SK-N-SH (cell line): ENCODE results near the gene PLA2G2C. TPM values are rescaled to one million over a fixed set of nuclear protein-coding genes. Genes with fewer than 3 reads are reported as not detected.

Experiments used
- CTCF ChIA-PET: fragments of 300-600, 350-600 bp; formaldehyde crosslinking; extraction: SDS; loops from one replicate; lab custom pipeline; 2021; lab: Yijun Ruan, JAX
- POLR2A ChIA-PET: fragments of 350-600 bp; sonication (Branson Sonifier 250); formaldehyde crosslinking; extraction: SDS; loops from one replicate; lab custom pipeline; 2020; ENCODE audit warnings: antibody characterized with exemption, inconsistent platforms; lab: Yijun Ruan, JAX
- DNase-seq: peaks from one replicate; pipeline ENCODE4 v3.0.0; 2012
- H2AFZ ChIP-seq: fragments of 200-600 bp; sonication (generic); 2 replicates; pipeline ENCODE4 v1.8.1; 2016; ENCODE audit warnings: antibody characterized with exemption, mild to moderate bottlenecking, low read depth
- H3F3A ChIP-seq: fragments of 200-600 bp; sonication (generic); replicated peaks from 2 replicates; pipeline ENCODE3; 2016; ENCODE audit warnings: antibody characterized with exemption, mild to moderate bottlenecking; ENCODE audit not compliant: insufficient read depth
- H3K27ac ChIP-seq, 2 experiments: fragments of 200-500 bp in 1 of 2; fragments of 200-600 bp in 1 of 2; sonication (Bioruptor generic) in 1 of 2; sonication (generic), shearing (Covaris generic) in 1 of 2; 2 replicates each; pipeline versions ENCODE4 v1.5.1 to v1.6.1; 2014 to 2016; ENCODE audit warnings: low read depth in 2 of 2, inconsistent platforms in 1 of 2, low read length in 1 of 2, mild to moderate bottlenecking in 1 of 2, mixed read lengths in 1 of 2
- H3K27me3 ChIP-seq: fragments of 200-600 bp; sonication (generic), shearing (Covaris generic); 2 replicates; pipeline ENCODE4 v1.6.1; 2016; ENCODE audit warnings: mixed run types; ENCODE audit not compliant: insufficient read depth
- H3K36me3 ChIP-seq, 2 experiments: fragments of 200-500 bp in 1 of 2; fragments of 200-600 bp in 1 of 2; sonication (Bioruptor generic) in 1 of 2; sonication (generic) in 1 of 2; replicated peaks in 1 of 2; 2 replicates each; pipeline versions ENCODE3 to v1.5.1; 2014 to 2016; ENCODE audit warnings: low read length in 1 of 2, mild to moderate bottlenecking in 1 of 2; ENCODE audit not compliant: insufficient read depth in 2 of 2, control insufficient read depth in 1 of 2
- H3K4me1 ChIP-seq, 2 experiments: fragments of 200-500 bp in 1 of 2; fragments of 200-600 bp in 1 of 2; sonication (Bioruptor generic) in 1 of 2; sonication (generic), shearing (Covaris generic) in 1 of 2; 2 replicates each; pipeline versions ENCODE4 v1.5.1 to v1.6.1; 2014 to 2016; ENCODE audit warnings: low read depth in 1 of 2, low read length in 1 of 2, mixed run types in 1 of 2; ENCODE audit not compliant: insufficient read depth in 2 of 2, control insufficient read depth in 1 of 2
- H3K4me2 ChIP-seq: fragments of 200-600 bp; sonication (generic), shearing (Covaris generic); 2 replicates; pipeline ENCODE4 v1.6.1; 2017; ENCODE audit warnings: mixed run types
- H3K4me3 ChIP-seq, 2 experiments: fragments of 200-500 bp in 1 of 2; fragments of 200-600 bp in 1 of 2; sonication (Bioruptor generic) in 1 of 2; sonication (generic), shearing (Covaris generic) in 1 of 2; 2 replicates each; pipeline versions ENCODE4 v1.5.1 to v1.8.1; 2014 to 2016; ENCODE audit warnings: low read depth in 2 of 2, inconsistent platforms in 1 of 2, low read length in 1 of 2, mild to moderate bottlenecking in 1 of 2, mixed read lengths in 1 of 2, moderate library complexity in 1 of 2
- H3K79me2 ChIP-seq: fragments of 200-600 bp; sonication (generic); 2 replicates; pipeline ENCODE4 v1.8.1; 2017; ENCODE audit warnings: mild to moderate bottlenecking; ENCODE audit not compliant: insufficient read depth
- H3K9ac ChIP-seq: fragments of 200-600 bp; sonication (generic); 2 replicates; pipeline ENCODE4 v1.6.1; 2017; ENCODE audit warnings: mixed run types
- H3K9me2 ChIP-seq: fragments of 200-600 bp; sonication (generic); 2 replicates; pipeline ENCODE4 v1.6.1; 2017; ENCODE audit warnings: mixed run types
- H3K9me3 ChIP-seq: fragments of 200-600 bp; sonication (generic); 2 replicates; pipeline ENCODE4 v1.6.1; 2017; ENCODE audit warnings: mixed run types, mild to moderate bottlenecking, moderate library complexity
- H4K20me1 ChIP-seq: fragments of 200-600 bp; sonication (generic); 2 replicates; pipeline ENCODE4 v1.6.1; 2017; ENCODE audit warnings: mild to moderate bottlenecking, mixed run types; ENCODE audit not compliant: insufficient read depth
- ELF1 ChIP-seq: IDR thresholded peaks from 2 replicates; pipeline ENCODE4 v1.4.0; 2012
- GATA2 ChIP-seq: sonication (generic); formaldehyde crosslinking; IDR thresholded peaks from 2 replicates; pipeline ENCODE4 v1.5.0; 2020; ENCODE audit warnings: mild to moderate bottlenecking, missing genetic modification reagents
- MXI1 ChIP-seq: IDR thresholded peaks from 2 replicates; pipeline ENCODE4 v1.6.1; 2012; ENCODE audit warnings: mild to moderate bottlenecking, low read depth, low read length, improper control_type of control experiment
- YY1 ChIP-seq: IDR thresholded peaks from 2 replicates; pipeline ENCODE4 v1.4.0; 2012; ENCODE audit warnings: low read depth, mild to moderate bottlenecking
- WGBS: methylation state at CpG from one replicate; pipeline ENCODE4 v1.1.6; 2017; ENCODE audit warnings: low lambda C conversion rate; 5-methylcytosine and 5-hydroxymethylcytosine counted together
- polyA plus RNA-seq, 3 experiments: library from polyadenylated mRNA; depleted of rRNA; stranded (reverse); fragments of >200 nt; gene quantifications; 2 replicates each; pipeline ENCODE4 v1.2.3, GENCODE V29; 2012
- TF ChIP-seq, protein P1 (sequence below): IDR thresholded peaks from 2 replicates; pipeline ENCODE4 v1.4.0; 2012; ENCODE audit warnings: low read depth, borderline replicate concordance
- TF ChIP-seq, protein P2 (sequence below): fragments of 150-350 bp; IDR thresholded peaks from 2 replicates; pipeline ENCODE4 v1.6.1; 2017; ENCODE audit warnings: antibody characterized with exemption, low read length, low read depth, borderline replicate concordance
- TF ChIP-seq, protein P3 (sequence below): fragments of 200-600 bp; sonication (generic); IDR thresholded peaks from 2 replicates; pipeline ENCODE4 v1.6.1; 2017; ENCODE audit warnings: antibody characterized with exemption, mild to moderate bottlenecking, moderate library complexity

The PLA2G2C gene
- polyA plus RNA-seq, 1 of the 3 experiments (the other 2 are of a cell fraction) = not detected

DNA sequence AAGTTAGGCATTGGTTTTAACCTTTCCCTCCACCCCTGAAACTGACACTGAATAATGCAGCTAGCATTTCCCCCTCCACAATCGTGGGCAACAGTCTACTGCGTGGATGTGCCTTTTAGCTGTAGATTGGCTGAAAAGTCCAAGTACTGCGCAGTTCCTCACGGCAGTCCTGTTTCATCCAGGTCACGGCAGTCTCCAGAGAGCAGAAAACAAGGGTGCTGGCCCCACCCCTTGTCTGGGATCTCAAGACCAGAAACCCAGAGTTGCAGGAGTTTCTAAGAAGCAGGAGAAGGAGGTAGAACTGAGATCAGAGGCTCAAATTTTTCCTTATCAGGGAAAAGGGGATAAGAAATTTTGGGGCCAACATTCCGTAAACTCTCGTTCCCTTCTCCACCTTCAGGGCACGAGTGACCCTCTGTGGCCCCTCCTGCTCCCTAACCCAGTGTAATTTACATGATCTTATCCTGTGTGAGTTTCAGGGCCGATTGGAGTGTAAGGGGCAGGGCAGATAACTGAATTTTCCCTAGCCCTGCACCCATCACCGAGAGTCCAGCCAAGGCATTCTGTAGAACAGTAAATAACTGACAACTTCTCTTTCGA lies 25.9 kb upstream of the PLA2G2C start (continued):
- TF ChIP-seq YY1 = no peak
- TF ChIP-seq, protein P1, sequence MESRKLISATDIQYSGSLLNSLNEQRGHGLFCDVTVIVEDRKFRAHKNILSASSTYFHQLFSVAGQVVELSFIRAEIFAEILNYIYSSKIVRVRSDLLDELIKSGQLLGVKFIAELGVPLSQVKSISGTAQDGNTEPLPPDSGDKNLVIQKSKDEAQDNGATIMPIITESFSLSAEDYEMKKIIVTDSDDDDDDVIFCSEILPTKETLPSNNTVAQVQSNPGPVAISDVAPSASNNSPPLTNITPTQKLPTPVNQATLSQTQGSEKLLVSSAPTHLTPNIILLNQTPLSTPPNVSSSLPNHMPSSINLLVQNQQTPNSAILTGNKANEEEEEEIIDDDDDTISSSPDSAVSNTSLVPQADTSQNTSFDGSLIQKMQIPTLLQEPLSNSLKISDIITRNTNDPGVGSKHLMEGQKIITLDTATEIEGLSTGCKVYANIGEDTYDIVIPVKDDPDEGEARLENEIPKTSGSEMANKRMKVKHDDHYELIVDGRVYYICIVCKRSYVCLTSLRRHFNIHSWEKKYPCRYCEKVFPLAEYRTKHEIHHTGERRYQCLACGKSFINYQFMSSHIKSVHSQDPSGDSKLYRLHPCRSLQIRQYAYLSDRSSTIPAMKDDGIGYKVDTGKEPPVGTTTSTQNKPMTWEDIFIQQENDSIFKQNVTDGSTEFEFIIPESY = no peak

- peaks cover 0 to 11% of the 10 kb centered on the region in 2 experiments; a peak in 1 of 4 replicates for H3K4me1 ChIP-seq
- no peaks in the 10 kb centered on the region for H3K9me2 ChIP-seq
- ChIA-PET POLR2A (no interaction called here), CTCF (interaction anchor here (1.2 to 16.2 kb wide), 10 partner anchors 13 to 278 kb away, joined by 3 to 286 read pairs (median 22); partner anchors contain the start of gene CAMK2N1)
- 53% methylated on average over 3 of the region's 4 CpGs for WGBS
- H4K20me1 ChIP-seq = no peaks in the 10 kb centered on the region
- H3K9ac ChIP-seq = no peak overlapping the region
- H3K4me2 ChIP-seq = no peak overlapping the region
- H3K9me3 ChIP-seq = no peaks in the 10 kb centered on the region
- H2AFZ ChIP-seq = no peak overlapping the region
- H3K79me2 ChIP-seq = no peaks in the 10 kb centered on the region
- DNase-seq = no peak
- peaks cover 24% of the 10 kb centered on the region for H3K27me3 ChIP-seq
- no peaks in the 10 kb centered on the region for H3F3A ChIP-seq
- no peak overlapping the region for H3K4me3 ChIP-seq
- no peaks in the 10 kb centered on the region for H3K36me3 ChIP-seq
- H3K27ac ChIP-seq = no peak overlapping the region
- TF ChIP-seq ELF1 = no peak
Measured at GRCh38 chr1:20211511-20211931, 25.2 kb upstream of the PLA2G2C start.

DNA sequence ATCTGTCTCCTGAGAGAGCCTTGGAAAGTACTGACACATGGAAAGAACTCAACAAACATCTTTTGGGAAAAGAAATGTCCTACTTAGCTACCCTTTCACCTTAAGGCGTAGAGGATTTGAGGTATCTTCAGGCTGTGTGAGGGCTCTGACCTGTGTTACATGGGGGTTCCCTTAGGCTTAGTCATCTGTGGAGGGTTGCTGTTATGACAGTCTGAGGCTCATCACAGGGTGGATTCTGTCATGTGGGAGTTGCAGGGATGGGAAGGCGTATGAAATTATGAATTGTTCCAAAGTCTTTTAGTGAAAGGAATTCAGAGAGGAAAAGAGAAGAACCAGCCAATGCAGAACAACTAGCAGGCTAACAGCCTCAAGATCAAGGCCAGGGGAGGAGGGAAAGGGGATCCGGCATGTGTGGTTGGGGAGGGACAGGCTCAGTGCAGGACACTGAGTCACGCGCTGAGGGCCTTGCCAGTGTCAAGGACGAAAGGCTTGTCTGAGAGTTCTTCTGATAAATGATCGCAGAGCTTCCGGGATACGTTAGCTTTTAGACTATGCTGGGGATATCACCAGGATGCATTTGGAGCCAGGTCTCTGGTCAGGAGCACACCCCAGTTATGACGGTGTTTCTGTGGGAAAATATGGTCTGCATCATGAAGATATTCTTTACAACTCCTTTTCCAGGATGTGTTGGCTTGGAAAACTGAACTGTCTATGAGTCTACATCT lies 24.6 kb upstream of the PLA2G2C start:
- CTCF ChIA-PET = interaction anchor here (0.9 to 16.2 kb wide), 7 partner anchors 14 to 292 kb away, joined by 3 to 286 read pairs (median 7); partner anchors contain the start of gene CAMK2N1
- WGBS = 63% methylated on average over 5 of the region's 10 CpGs

More for the DNA sequence above, 24.6 kb upstream of the PLA2G2C start:
- TF ChIP-seq MXI1 (no peak), GATA2 (CRISPR knock-in tag) (no peak)
- TF ChIP-seq, protein P2, sequence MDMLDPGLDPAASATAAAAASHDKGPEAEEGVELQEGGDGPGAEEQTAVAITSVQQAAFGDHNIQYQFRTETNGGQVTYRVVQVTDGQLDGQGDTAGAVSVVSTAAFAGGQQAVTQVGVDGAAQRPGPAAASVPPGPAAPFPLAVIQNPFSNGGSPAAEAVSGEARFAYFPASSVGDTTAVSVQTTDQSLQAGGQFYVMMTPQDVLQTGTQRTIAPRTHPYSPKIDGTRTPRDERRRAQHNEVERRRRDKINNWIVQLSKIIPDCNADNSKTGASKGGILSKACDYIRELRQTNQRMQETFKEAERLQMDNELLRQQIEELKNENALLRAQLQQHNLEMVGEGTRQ = no peak
- TF ChIP-seq, protein P3, sequence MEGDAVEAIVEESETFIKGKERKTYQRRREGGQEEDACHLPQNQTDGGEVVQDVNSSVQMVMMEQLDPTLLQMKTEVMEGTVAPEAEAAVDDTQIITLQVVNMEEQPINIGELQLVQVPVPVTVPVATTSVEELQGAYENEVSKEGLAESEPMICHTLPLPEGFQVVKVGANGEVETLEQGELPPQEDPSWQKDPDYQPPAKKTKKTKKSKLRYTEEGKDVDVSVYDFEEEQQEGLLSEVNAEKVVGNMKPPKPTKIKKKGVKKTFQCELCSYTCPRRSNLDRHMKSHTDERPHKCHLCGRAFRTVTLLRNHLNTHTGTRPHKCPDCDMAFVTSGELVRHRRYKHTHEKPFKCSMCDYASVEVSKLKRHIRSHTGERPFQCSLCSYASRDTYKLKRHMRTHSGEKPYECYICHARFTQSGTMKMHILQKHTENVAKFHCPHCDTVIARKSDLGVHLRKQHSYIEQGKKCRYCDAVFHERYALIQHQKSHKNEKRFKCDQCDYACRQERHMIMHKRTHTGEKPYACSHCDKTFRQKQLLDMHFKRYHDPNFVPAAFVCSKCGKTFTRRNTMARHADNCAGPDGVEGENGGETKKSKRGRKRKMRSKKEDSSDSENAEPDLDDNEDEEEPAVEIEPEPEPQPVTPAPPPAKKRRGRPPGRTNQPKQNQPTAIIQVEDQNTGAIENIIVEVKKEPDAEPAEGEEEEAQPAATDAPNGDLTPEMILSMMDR = no peak
- no peaks in the 10 kb centered on the region for H3K9me3 ChIP-seq
- POLR2A ChIA-PET = no interaction called here
- H3K36me3 ChIP-seq = no peaks in the 10 kb centered on the region
- H3K79me2 ChIP-seq = no peaks in the 10 kb centered on the region
- H4K20me1 ChIP-seq = no peaks in the 10 kb centered on the region
- no peak overlapping the region for H3K4me3 ChIP-seq
- peaks cover 24% of the 10 kb centered on the region for H3K27me3 ChIP-seq
- no peak overlapping the region for H3K4me2 ChIP-seq
- no peaks in the 10 kb centered on the region for H3F3A ChIP-seq
- DNase-seq = no peak
- H3K27ac ChIP-seq = no peak overlapping the region
- peaks cover 0 to 11% of the 10 kb centered on the region in 2 experiments; a peak in 1 of 4 replicates for H3K4me1 ChIP-seq
- no peak overlapping the region for H2AFZ ChIP-seq
- no peak overlapping the region for H3K9ac ChIP-seq
- no peaks in the 10 kb centered on the region for H3K9me2 ChIP-seq
